Mammary epithelial cell (primary cell): ENCODE data around the gene OCA2.

Experiments
- CTCF ChIP-seq, 2 donors: IDR thresholded peaks in 1 of 2; conservative IDR thresholded peaks in 1 of 2; 2 replicates each; pipeline ENCODE4 v1.5.1; 2011 to 2012; ENCODE audit warnings: inconsistent platforms in 2 of 2, low read length in 2 of 2, mild to moderate bottlenecking in 2 of 2, control low read depth in 1 of 2, low read depth in 1 of 2; ENCODE audit not compliant: insufficient read depth in 1 of 2; ENCODE audit errors: extremely low read depth in 1 of 2
- EZH2 ChIP-seq: IDR thresholded peaks from 2 replicates; pipeline ENCODE4 v1.6.1; 2012; ENCODE audit warnings: low read length, inconsistent platforms, borderline replicate concordance

DNA sequence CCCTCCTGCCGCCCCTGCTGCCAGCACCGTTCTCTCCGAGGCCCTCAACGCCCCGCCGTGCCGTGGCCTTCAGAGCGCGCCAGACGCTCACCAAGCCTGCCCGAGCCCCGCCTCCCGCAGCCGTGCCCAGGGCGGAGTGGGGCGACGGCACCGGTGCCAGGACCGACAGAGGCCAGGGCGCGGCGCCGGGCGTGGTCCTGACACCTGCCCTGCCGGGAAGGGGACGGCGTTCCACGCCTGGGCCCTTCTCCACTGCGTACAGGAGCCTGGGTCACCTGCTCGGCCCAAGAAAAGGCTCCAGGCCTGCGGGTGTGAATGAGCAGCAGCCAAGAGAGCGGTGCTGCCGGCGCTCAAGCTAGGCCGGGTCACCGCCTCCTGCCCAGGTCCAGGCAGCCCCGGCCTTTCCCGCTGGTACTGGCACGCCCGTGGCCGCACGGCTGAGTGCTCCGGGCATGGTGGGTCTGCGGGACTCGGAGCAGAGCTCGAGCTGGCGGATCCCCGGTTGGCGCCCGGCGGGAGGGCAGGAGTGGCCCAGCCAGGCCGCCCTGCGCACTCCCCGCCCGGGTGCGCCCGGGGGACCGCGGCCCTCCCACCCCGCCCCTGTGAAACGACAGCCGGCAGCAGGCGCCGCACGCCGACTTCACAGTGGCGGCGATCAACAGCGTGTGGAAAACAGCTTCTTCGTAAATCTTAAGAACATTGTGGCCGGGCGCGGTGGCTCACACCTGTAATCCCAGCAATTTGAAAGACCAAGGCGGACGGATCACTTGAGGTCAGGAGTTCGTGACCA, 4.2 kb downstream of the OCA2 start:
- TF ChIP-seq CTCF (conservative IDR thresholded peaks at IDR 0.05 in 1 of 2, IDR thresholded peaks at IDR 0.05 in 1 of 2; ENCODE audit: extremely low read depth in 1 of 2, insufficient read depth in 1 of 2, low read depth in 1 of 2, low read length in 2 of 2) (no peak), EZH2 (no peak)
